HG03442 (cell line): ENCODE measurements around the gene MACROD2.
A peak's percentile ranks its signal among the peaks of the same experiment; 100 is the strongest.

Source experiments
- ATAC-seq: cut with Tn5 transposase; IDR thresholded peaks from one replicate; pipeline ENCODE4 v1.9.1; 2021; ENCODE audit warnings: mild to moderate bottlenecking, moderate library complexity; ENCODE audit not compliant: unreplicated experiment

MACROD2 gene

GRCh38 chr20:14698125-14698524, 702.8 kb downstream of the MACROD2 start:
- ATAC-seq: no peak

GRCh38 chr20:14698605-14699373, 703.5 kb downstream of the MACROD2 start:
- ATAC-seq: no peak

GRCh38 chr20:14700639-14700960, 705.3 kb downstream of the MACROD2 start:
- ATAC-seq: no peak

- no peak for ATAC-seq
Observed at GRCh38 chr20:14701326-14701725, 706.0 kb downstream of the MACROD2 start.

GRCh38 chr20:14706555-14706954, 711.2 kb downstream of the MACROD2 start:
- no peak for ATAC-seq

- no peak for ATAC-seq
Observed at GRCh38 chr20:14707026-14707680, 711.8 kb downstream of the MACROD2 start.

- ATAC-seq: no peak
Observed at GRCh38 chr20:14707865-14708596, 712.7 kb downstream of the MACROD2 start.

GRCh38 chr20:14709439-14709838, 714.1 kb downstream of the MACROD2 start:
- no peak for ATAC-seq

- ATAC-seq: no peak
Observed at GRCh38 chr20:14710951-14711350, 715.6 kb downstream of the MACROD2 start.

GRCh38 chr20:14711652-14712051, 716.3 kb downstream of the MACROD2 start:
- no peak for ATAC-seq

GRCh38 chr20:14712302-14712739, 717.0 kb downstream of the MACROD2 start:
- no peak for ATAC-seq

- ATAC-seq: no peak
Observed at GRCh38 chr20:14715400-14715799, 720.1 kb downstream of the MACROD2 start.

- no peak for ATAC-seq
Observed at GRCh38 chr20:14716351-14716801, 721.1 kb downstream of the MACROD2 start.

- ATAC-seq: peak; percentile 81
Observed at GRCh38 chr20:14717134-14717999, 722.1 kb downstream of the MACROD2 start.

GRCh38 chr20:14720251-14720650, 724.9 kb downstream of the MACROD2 start:
- no peak for ATAC-seq

GRCh38 chr20:14721926-14722452, 726.7 kb downstream of the MACROD2 start:
- ATAC-seq: no peak

GRCh38 chr20:14723614-14724013, 728.3 kb downstream of the MACROD2 start:
- ATAC-seq: no peak

- no peak for ATAC-seq
Observed at GRCh38 chr20:14724036-14724435, 728.7 kb downstream of the MACROD2 start.

- ATAC-seq: no peak
Observed at GRCh38 chr20:14724468-14724867, 729.2 kb downstream of the MACROD2 start.

- no peak for ATAC-seq
Observed at GRCh38 chr20:14726591-14726990, 731.3 kb downstream of the MACROD2 start.
